ENCODE results near the gene PNMT. TPM values are rescaled to one million over a fixed set of nuclear protein-coding genes. Genes with fewer than 3 reads are reported as not detected.
A peak's percentile ranks its signal among the peaks of the same experiment; 100 is the strongest.

The PNMT gene
- total RNA-seq, 1 donor from 2014 or later, result 3.3 TPM

DNA sequence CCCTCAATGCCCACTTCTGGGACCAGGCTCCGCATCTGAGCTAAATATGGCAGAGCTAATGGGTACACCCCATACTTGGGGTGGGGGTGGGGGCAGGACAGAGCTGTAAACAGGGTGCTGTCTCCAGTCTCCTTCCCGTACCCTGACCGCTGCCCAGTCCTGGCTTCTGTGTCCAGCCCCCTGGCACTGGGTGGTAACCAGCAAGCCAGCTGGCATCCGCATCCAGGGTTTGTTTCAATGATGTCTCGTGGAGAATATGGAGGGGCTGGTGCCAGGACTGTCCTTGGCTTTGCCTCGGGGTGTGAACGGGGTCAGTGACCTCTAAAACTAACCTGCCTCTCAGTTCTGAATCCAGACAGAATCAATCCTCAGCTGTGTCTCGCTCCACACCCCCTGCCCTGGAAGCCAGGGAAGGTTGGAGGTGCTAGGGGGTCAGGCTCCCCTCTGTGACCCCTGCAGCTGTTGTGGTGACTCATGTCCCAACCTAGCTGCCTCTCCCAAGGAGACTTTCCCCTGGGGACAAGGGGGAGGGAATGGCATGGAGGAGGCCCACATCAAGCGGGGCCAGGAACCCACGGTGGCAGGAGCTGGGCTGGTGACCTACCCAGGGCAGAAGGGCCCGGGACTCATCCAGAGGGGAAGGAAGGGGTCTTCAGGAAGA, 1.5 kb upstream of the PNMT start:
- Mint-ChIP-seq H3K27ac (no peak overlapping the region), H3K4me3 (peak overlapping the region; percentile 69), H3K4me1 (ENCODE audit: unreplicated experiment) (peaks cover 10% of the 10 kb centered on the region), H3K36me3 (no peaks in the 10 kb centered on the region), H3K27me3 (peaks cover 10% of the 10 kb centered on the region), H3K9me3 (no peaks in the 10 kb centered on the region)
- TF ChIP-seq, protein P1, sequence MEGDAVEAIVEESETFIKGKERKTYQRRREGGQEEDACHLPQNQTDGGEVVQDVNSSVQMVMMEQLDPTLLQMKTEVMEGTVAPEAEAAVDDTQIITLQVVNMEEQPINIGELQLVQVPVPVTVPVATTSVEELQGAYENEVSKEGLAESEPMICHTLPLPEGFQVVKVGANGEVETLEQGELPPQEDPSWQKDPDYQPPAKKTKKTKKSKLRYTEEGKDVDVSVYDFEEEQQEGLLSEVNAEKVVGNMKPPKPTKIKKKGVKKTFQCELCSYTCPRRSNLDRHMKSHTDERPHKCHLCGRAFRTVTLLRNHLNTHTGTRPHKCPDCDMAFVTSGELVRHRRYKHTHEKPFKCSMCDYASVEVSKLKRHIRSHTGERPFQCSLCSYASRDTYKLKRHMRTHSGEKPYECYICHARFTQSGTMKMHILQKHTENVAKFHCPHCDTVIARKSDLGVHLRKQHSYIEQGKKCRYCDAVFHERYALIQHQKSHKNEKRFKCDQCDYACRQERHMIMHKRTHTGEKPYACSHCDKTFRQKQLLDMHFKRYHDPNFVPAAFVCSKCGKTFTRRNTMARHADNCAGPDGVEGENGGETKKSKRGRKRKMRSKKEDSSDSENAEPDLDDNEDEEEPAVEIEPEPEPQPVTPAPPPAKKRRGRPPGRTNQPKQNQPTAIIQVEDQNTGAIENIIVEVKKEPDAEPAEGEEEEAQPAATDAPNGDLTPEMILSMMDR (conservative IDR thresholded peaks at IDR 0.05), result no peak
- DNase-seq (ENCODE audit: extremely low spot score, unreplicated experiment), result no peak

DNA sequence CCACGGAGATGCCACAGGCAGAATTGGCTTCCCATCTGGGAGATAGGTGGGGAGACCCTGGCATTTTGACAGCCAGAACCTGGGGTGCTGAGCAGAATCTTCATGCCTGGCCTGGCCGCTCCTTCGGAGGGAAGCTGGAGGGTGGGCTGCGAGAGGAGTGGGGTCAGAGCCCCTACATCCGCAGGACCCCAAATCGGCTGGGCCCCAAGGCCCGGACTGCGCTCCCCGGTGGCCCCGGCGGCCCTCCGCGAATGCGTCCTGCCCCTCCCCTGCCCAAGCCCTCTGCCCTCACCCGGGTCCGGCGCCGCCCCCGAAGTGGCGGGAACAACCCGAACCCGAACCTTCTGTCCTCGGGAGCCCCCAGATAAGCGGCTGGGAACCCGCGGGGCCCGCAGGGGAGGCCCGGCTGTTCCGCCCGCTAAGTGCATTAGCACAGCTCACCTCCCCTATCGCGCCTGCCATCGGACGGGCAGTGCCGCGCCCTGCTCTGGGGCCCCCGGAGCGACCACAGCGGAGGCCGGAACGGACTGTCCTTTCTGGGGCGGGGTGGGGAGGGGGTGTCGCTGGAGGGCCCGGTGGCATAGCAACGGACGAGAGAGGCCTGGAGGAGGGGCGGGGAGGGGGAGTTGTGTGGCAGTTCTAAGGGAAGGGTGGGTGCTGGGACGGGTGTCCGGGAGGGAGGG, 850 bp upstream of the PNMT start:
- H3K27me3 Mint-ChIP-seq, result peaks cover 12% of the 10 kb centered on the region
- no peaks in the 10 kb centered on the region for H3K36me3 Mint-ChIP-seq
- TF ChIP-seq, protein P1 (conservative IDR thresholded peaks at IDR 0.05), result no peak
- H3K27ac Mint-ChIP-seq, result no peak overlapping the region
- DNase-seq (ENCODE audit: extremely low spot score, unreplicated experiment), result no peak
- peak overlapping the region; percentile 79 for H3K4me3 Mint-ChIP-seq
- peaks cover 10% of the 10 kb centered on the region for H3K4me1 Mint-ChIP-seq (ENCODE audit: unreplicated experiment)
- H3K9me3 Mint-ChIP-seq, result no peaks in the 10 kb centered on the region

DNA sequence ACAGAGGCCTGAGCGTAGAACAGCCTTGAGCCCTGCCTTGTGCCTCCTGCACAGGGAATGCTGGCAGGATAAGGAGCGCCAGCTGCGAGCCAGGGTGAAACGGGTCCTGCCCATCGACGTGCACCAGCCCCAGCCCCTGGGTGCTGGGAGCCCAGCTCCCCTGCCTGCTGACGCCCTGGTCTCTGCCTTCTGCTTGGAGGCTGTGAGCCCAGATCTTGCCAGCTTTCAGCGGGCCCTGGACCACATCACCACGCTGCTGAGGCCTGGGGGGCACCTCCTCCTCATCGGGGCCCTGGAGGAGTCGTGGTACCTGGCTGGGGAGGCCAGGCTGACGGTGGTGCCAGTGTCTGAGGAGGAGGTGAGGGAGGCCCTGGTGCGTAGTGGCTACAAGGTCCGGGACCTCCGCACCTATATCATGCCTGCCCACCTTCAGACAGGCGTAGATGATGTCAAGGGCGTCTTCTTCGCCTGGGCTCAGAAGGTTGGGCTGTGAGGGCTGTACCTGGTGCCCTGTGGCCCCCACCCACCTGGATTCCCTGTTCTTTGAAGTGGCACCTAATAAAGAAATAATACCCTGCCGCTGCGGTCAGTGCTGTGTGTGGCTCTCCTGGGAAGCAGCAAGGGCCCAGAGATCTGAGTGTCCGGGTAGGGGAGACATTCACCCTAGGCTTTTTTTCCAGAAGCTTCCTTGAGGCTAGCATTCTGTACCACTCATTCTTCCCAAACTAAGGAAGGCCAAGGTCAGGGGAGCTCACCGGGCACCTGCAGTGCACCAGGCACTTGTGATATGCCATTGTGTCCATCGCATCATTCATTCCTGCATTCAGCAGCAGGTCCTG, 1.9 kb downstream of the PNMT start:
- H3K36me3 Mint-ChIP-seq, result no peaks in the 10 kb centered on the region
- H3K27me3 Mint-ChIP-seq, result peaks cover 12% of the 10 kb centered on the region
- peak overlapping the region; percentile 19 for H3K27ac Mint-ChIP-seq
- TF ChIP-seq, protein P1 (conservative IDR thresholded peaks at IDR 0.05), result no peak
- H3K4me3 Mint-ChIP-seq, result no peak overlapping the region
- H3K4me1 Mint-ChIP-seq (ENCODE audit: unreplicated experiment), result peaks cover 6% of the 10 kb centered on the region
- H3K9me3 Mint-ChIP-seq, result no peaks in the 10 kb centered on the region
- DNase-seq (ENCODE audit: extremely low spot score, unreplicated experiment), result no peak

DNA sequence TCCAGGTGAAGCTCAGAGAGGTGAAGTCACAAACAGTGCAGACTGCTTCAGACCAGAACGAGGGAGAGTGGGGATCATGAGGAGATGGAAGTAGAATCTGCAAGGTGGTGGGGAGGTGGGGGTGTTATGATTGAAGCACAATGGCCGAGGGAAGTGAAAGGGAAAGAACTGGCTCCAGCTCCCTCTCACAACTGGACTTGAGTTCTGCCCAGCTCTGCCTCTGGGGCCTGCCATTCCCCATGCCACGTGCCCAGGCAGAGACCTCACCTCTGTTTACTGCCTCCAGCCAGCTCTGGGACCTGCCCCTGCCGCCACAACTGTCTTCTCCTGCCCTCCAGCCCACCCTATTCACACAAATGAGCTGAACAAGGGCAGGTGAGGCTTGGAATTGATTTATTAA, 2.5 kb downstream of the PNMT start:
- H3K4me1 Mint-ChIP-seq (ENCODE audit: unreplicated experiment), result peaks cover 10% of the 10 kb centered on the region
- peaks cover 12% of the 10 kb centered on the region for H3K27me3 Mint-ChIP-seq
- TF ChIP-seq, protein P1 (conservative IDR thresholded peaks at IDR 0.05), result no peak
- no peaks in the 10 kb centered on the region for H3K36me3 Mint-ChIP-seq
- peak overlapping the region; percentile 19 for H3K27ac Mint-ChIP-seq
- H3K4me3 Mint-ChIP-seq, result no peak overlapping the region
- H3K9me3 Mint-ChIP-seq, result no peaks in the 10 kb centered on the region
- no peak for DNase-seq (ENCODE audit: extremely low spot score, unreplicated experiment)

DNA sequence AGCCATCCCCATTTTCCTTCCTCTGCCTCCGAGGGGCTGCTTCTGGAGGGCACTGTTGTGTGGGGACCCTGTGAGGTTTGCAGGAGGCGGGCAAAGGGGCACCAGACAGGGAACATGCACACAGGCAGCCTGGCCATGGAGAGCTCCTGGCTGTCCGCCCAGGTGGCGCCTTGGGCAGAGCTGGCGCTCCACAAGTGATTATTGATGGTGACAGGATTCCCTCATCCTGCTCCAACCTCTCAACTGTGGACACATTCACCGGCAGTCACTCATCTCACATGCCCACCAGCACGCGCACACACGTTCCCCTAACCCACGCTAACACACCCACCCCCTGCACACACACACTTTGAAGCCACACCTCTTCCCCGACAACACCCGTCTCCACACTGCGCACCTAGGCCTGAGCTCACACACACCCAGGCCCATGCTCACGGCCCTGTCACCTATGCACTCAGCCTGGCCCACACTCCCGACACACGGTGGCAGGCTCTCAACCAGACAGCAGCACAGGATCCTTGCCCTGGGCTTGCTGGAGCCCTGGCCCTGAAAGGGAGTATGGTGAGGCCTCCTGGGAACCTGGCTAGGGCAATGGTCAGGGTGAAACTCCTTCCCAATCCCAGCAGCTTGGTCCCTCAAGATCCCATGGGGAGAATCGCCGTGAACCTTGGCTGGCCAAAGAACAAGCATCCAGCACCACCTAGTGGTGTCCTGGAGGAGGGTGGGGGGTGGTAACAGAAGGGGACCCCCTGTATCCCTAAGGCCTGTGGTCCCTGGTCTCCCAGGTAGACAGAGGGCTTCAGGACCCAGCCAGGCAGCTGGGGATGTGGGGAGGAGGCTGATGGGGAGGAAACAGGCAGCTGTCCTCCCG, 3.6 kb downstream of the PNMT start:
- no peak for DNase-seq (ENCODE audit: extremely low spot score, unreplicated experiment)
- TF ChIP-seq, protein P1 (conservative IDR thresholded peaks at IDR 0.05), result peak; percentile 72
- peaks cover 9% of the 10 kb centered on the region for H3K27me3 Mint-ChIP-seq
- no peaks in the 10 kb centered on the region for H3K36me3 Mint-ChIP-seq
- no peaks in the 10 kb centered on the region for H3K9me3 Mint-ChIP-seq
- H3K4me1 Mint-ChIP-seq (ENCODE audit: unreplicated experiment), result peaks cover 10% of the 10 kb centered on the region
- peak overlapping the region; percentile 77 for H3K27ac Mint-ChIP-seq
- H3K4me3 Mint-ChIP-seq, result no peak overlapping the region
